ENCODE results near the gene MOV10.

Gene MOV10

GRCh38 chr1:112633628-112634027 is 40.8 kb upstream of the MOV10 start:
- Histone ChIP-seq H3K9me3 (ENCODE audit: control insufficient read depth, insufficient read depth, low read depth, low read length) (no peaks in the 10 kb centered on the region), H3K4me3 (ENCODE audit: low read depth, low read length) (no peak overlapping the region), H3K36me3 (ENCODE audit: control insufficient read depth in 2 of 2, insufficient read depth in 1 of 2, low read length in 2 of 2) (peaks cover 0 to 13% of the 10 kb centered on the region in 2 experiments; a peak in 2 of 3 replicates), H3K27ac (ENCODE audit: extremely low read depth, low read depth, low read length) (no peak overlapping the region), H3K4me1 (ENCODE audit: control insufficient read depth, insufficient read depth, low read length) (peaks cover 34% of the 10 kb centered on the region)
- CTCF ChIA-PET = interaction anchor here (0.6 to 1.4 kb wide), 5 partner anchors 19 to 121 kb away, joined by 3 to 5 read pairs (median 3); no protein-coding TSS in a partner anchor
- TF ChIP-seq MYNN (tag by site-specific recombination; IDR thresholded peaks at IDR 0.05; ENCODE audit: borderline replicate concordance) = no peak
- no peak for TF ChIP-seq ZNF138 (tag by site-specific recombination; IDR thresholded peaks at IDR 0.05; ENCODE audit: borderline replicate concordance)
- no peak for TF ChIP-seq YY2 (tag by site-specific recombination; IDR thresholded peaks at IDR 0.05)
- no peak for TF ChIP-seq ZNF292 (tag by site-specific recombination; IDR thresholded peaks at IDR 0.05; ENCODE audit: borderline replicate concordance, low read depth)
- TF ChIP-seq GLI2 (tag by site-specific recombination; IDR thresholded peaks at IDR 0.05; ENCODE audit: borderline replicate concordance, low read depth) = no peak
- no peak for TF ChIP-seq ZNF596 (tag by site-specific recombination; IDR thresholded peaks at IDR 0.05)
- TF ChIP-seq ZNF423 (tag by site-specific recombination; IDR thresholded peaks at IDR 0.05) = no peak
- no peak for TF ChIP-seq ZBTB48 (tag by site-specific recombination; IDR thresholded peaks at IDR 0.05)
- no peak for TF ChIP-seq BCL11A (tag by site-specific recombination; IDR thresholded peaks at IDR 0.05; ENCODE audit: low read depth)
- TF ChIP-seq ZNF239 (tag by site-specific recombination; IDR thresholded peaks at IDR 0.05) = no peak
- no peak for TF ChIP-seq ZNF266 (tag by site-specific recombination; IDR thresholded peaks at IDR 0.05; ENCODE audit: low read depth)
- TF ChIP-seq ZBTB10 (tag by site-specific recombination; IDR thresholded peaks at IDR 0.05) = no peak
- no peak for TF ChIP-seq ZNF585B (tag by site-specific recombination; IDR thresholded peaks at IDR 0.05)
- TF ChIP-seq ZNF311 (tag by site-specific recombination; IDR thresholded peaks at IDR 0.05; ENCODE audit: borderline replicate concordance) = no peak
- TF ChIP-seq ZSCAN4 (tag by site-specific recombination; IDR thresholded peaks at IDR 0.05) = no peak
- no peak for TF ChIP-seq ZNF10 (tag by site-specific recombination; IDR thresholded peaks at IDR 0.05)
- TF ChIP-seq YY1 (tag by site-specific recombination; IDR thresholded peaks at IDR 0.05) = no peak
- TF ChIP-seq TRIM28 (IDR thresholded peaks at IDR 0.05; ENCODE audit: borderline replicate concordance, low read length) = no peak
- POLR2A ChIA-PET = no interaction called here

- ChIA-PET CTCF (interaction anchor here (0.6 to 1.4 kb wide), 3 partner anchors 20 to 70 kb away, joined by 3 to 5 read pairs (median 3); no protein-coding TSS in a partner anchor), POLR2A (no interaction called here)
- H3K4me3 ChIP-seq (ENCODE audit: low read depth, low read length) = no peak overlapping the region
- peaks cover 0 to 8% of the 10 kb centered on the region in 2 experiments; a peak in 2 of 3 replicates for H3K36me3 ChIP-seq (ENCODE audit: control insufficient read depth in 2 of 2, insufficient read depth in 1 of 2, low read length in 2 of 2)
- peaks cover 34% of the 10 kb centered on the region for H3K4me1 ChIP-seq (ENCODE audit: control insufficient read depth, insufficient read depth, low read length)
- no peaks in the 10 kb centered on the region for H3K9me3 ChIP-seq (ENCODE audit: control insufficient read depth, insufficient read depth, low read depth, low read length)
- no peak overlapping the region for H3K27ac ChIP-seq (ENCODE audit: extremely low read depth, low read depth, low read length)
- TF ChIP-seq OSR2 (tag by site-specific recombination; IDR thresholded peaks at IDR 0.05) (peak; percentile 61; the same call in 1 of the 2 replicates), ZNF701 (tag by site-specific recombination; IDR thresholded peaks at IDR 0.05) (no peak), PATZ1 (tag by site-specific recombination; IDR thresholded peaks at IDR 0.05) (no peak), ZBTB1 (tag by site-specific recombination; IDR thresholded peaks at IDR 0.05) (no peak), TCF7L2 (IDR thresholded peaks at IDR 0.05; ENCODE audit: borderline replicate concordance, low read depth, low read length) (peak; percentile 85), ZNF23 (tag by site-specific recombination; IDR thresholded peaks at IDR 0.05; ENCODE audit: borderline replicate concordance) (no peak), HIC1 (tag by site-specific recombination; IDR thresholded peaks at IDR 0.05) (peak; percentile 20; the same call in 1 of the 2 replicates), ZNF791 (tag by site-specific recombination; IDR thresholded peaks at IDR 0.05) (no peak), ZNF529 (tag by site-specific recombination; IDR thresholded peaks at IDR 0.05; ENCODE audit: insufficient replicate concordance) (peak; percentile 7), ZNF184 (tag by site-specific recombination; IDR thresholded peaks at IDR 0.05) (no peak), ZNF677 (tag by site-specific recombination; IDR thresholded peaks at IDR 0.05) (no peak), IKZF3 (tag by site-specific recombination; IDR thresholded peaks at IDR 0.05) (no peak)
Observed at GRCh38 chr1:112634367-112634766, 40.1 kb upstream of the MOV10 start.
